ENCODE results near the gene PICK1.

The PICK1 gene

GRCh38 chr22:38056969-38057891 lies at the start of gene PICK1:
TSS of gene PICK1 (plus strand) at chr22:38057404. CDS start at chr22:38057810, 406 bp downstream.
- DNase-seq, result no peak

- DNase-seq, result no peak
Measured at GRCh38 chr22:38009000-38009806, 48.0 kb upstream of the PICK1 start.

DNA sequence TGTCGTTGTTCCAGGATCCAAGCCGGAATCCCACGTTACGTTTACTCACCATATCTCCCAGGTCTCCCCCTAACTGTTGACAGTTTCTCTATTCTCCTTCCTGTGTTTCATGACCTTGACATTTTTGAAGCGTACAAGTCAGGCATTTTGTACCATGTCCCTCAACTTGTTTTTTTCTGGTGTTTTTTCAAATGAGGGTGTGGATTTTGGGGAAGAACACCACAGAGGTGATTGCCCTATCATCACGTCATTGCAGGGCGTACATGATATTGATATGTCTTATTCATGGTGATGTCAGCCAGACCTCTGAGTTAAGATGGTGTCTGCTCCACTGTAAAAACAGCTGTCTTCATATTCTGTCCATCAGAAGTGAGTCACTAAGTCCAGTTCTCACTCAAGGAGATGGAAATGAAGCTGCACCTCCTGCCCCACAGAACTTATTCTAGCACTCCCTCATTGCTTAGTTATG lies 44.6 kb upstream of the PICK1 start:
- no peak for DNase-seq

- no peak for DNase-seq
Measured at GRCh38 chr22:38014083-38014482, 43.1 kb upstream of the PICK1 start.

DNA sequence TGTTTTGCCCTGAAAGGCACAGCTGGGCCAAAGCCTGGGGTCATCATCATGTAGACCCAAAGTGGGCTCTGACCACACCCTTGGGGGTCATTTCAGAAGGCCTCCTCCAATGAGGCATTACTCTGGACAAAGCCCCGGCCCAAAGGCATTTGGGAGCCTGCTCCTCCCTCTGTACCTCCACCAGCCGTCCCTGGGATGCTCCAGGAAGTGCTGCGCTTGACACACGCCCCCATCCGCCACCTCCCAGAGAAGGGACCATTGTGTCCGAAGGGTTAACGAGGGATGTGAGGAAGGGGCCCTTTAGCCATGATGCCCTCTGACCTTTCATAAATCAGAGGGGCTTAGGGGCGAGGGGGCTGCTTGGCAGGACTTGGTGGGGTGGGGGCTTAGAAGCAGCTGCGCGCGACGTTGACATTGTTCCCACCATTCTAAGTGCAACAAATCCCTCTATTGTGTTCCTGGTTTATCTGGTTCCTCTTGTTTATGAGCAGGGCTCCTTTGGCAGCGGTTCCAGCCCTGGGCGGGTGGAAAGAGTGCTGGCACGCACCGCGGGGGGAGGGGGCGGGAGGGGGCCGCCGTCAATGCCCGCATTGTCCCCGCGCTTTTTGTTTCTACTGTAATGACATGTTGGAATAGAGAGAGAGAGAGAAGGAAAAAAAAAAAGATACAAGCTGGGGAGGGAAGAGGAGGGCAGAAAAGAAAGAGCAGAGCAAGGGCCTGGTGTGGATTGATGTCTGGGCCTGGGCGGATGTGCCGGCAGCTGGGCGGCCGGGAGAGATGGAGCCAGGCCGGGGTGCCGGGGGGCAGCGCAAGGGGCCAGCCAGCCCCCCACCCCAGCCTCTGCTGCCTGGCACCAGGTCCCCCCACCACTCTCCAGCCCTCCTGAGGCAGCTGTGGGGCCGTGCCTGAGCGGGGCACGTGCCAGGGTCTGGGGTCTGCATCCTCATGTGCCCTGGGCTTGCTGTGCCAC lies 40.7 kb upstream of the PICK1 start:
- no peak for DNase-seq

GRCh38 chr22:38017272-38017920 lies 39.8 kb upstream of the PICK1 start:
- no peak for DNase-seq

GRCh38 chr22:38017939-38018885 lies 39.0 kb upstream of the PICK1 start:
- DNase-seq, result no peak

DNA sequence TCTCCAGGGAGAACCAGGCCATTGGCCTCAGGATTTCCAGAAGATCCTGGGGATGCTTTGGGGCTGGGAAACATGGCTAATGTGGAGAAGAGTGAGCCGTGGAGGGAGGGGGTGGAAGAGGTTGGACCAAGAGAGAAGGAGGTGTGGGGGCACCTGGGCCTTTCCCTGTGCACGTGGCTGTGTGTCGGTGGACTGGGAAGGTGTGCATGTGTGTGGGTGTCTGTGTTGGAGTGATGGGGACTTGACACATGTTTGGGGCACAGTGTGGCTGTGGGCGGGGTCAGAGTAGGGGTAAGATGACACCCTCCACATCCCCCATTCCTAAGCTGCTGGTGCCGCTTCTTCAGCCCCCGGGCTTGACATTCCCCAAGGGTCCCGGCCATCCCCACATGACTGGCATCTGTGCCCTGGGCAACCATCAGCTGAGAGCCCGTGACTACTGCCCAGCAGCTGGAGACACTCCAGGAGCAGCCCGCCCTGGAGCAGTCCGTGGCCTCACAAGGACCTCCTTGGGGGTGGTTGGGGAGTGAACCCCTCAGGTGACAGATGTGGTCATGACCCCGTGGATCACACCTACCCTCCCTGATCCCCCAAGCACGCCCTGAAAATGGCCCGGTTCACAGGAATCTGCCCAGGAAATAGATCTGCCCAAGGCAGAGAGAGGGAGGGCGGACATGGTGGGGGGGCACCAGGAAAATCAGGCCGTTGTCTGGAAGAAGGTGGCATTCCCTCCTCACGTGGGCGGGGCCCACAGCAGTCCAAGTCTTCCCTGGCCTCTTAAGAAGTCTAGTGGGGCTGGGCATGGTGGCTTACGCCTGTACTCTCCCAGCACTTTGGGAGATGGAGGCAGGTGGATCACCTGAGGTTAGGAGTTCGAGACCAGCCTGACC lies 38.0 kb upstream of the PICK1 start:
- DNase-seq, result no peak

DNA sequence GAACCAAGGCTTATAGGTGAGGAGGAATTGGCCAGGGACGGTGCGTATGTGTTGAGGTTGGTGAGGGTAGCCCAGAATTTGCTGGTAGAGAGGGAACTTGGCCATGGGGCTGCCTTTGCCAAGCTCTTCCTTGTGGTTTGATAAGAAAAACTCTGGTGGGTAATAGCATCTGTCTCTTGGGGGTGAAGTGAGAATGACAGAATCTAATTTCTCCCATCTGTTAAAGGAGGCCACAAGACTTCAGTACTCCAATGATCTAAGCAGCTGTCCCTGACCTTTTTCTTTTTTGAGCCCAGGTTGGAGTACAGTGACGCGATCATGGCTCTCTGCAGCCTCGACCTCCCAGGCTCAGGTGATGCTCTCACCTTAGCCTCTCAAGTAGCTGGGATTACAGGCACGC lies 36.0 kb upstream of the PICK1 start:
- DNase-seq, result no peak

DNA sequence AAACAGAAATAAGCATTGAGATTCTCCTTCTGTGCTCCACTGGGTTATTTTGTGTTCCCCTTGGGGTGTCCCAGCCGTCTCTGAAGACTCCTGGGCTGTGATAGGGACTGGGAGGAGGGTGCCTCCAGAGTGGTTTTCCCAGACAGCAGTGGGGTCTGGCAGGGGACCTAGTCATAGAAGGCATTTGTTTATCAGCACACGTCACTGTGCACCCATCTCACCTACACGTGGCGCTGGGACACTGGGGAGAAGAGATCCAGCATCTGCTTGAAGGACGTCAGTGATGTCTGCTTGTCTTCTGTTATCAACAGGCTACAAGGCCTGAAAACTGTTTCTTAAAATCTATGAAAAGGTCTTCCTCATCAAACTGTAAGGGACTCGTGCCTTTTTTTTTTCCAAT lies 34.2 kb upstream of the PICK1 start:
- DNase-seq, result no peak

GRCh38 chr22:38025514-38025913 lies 31.7 kb upstream of the PICK1 start:
- no peak for DNase-seq

DNA sequence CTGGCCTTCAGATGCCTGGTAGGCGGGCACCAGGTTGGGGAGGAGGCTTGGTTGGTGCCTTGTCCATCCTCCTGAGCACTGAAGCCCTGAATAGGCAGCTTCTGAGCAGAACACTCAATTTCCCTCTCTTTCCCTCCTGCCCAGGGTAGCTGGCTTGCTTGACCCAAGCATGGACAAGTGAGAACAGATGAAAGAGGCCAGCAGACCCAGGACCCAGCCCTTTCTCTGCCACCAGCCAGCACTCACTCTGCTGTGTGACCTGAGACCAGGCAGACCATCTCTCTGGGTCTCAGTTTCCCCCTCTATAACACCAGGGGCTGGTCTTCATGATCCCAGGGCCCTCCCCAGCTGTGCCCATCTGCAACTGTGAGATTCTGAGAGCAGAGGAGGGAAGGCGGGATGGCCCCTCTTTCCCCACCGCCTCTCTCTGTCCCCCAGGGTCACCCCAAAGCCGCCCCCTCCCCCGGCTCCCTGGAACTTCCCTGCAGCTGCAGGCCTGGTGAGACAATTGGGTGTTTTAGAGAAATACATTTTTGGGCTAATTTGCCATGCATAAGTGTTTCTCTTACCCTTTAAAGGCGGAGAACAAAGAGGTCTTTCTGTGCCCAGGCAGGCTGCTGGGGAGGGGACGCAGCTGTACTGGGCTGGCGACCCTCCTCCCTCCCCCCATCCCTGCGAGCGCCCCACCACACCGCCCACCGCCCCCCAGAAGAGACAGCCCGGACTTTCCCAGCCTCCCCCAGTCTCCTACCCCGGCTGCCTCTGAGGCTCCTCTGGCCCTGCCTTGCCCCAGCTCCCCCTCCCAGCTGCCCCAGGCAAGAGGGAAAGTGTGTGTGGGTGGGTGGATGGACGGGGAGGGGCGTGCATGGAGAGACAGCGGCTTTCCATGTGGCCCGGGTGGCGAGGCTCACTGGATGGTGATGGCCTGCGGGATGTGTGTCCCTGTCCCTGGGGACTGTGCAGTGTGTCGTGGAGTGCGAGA lies 30.8 kb upstream of the PICK1 start:
- no peak for DNase-seq

GRCh38 chr22:38027487-38027886 lies 29.7 kb upstream of the PICK1 start:
- DNase-seq, result no peak

DNA sequence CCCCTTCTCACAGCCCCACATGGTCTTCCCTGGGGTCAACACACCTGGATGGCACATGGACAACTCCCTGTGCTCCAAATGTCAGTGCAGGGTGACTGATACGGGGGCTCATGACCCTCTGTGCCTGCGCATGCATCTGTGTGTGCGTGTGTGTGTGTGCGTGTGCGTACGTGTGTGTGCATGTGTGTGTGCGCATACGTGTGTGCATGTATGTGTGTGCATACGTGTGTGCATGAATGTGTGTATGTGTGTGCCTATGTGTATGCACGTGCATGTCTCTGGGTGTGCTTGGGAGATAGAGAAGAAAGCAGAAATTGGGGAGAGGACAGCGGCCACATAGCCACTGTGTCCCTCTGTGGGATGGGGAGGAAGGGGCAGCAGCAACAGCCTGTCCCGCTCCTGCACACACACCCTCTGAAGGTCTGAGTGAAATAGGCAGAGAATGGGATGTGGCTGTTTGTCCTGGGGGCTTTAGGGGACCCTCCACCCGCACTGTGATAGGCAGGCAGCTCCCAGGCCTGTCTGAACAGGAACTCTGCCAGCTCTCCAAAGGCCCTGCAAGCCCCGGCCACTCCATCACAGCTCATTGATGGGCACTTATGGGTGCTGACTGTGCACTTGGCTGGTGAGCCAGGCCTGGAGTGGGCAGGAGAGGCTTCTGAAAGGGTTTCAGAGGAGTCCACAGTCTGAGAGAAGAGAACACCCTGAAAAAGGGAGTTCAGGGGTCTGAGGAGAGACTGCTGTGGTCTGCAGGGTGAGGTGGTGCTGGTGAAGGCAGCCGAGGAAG lies 28.7 kb upstream of the PICK1 start:
- DNase-seq, result no peak

- DNase-seq, result no peak
Measured at GRCh38 chr22:38029370-38029769, 27.8 kb upstream of the PICK1 start.

DNA sequence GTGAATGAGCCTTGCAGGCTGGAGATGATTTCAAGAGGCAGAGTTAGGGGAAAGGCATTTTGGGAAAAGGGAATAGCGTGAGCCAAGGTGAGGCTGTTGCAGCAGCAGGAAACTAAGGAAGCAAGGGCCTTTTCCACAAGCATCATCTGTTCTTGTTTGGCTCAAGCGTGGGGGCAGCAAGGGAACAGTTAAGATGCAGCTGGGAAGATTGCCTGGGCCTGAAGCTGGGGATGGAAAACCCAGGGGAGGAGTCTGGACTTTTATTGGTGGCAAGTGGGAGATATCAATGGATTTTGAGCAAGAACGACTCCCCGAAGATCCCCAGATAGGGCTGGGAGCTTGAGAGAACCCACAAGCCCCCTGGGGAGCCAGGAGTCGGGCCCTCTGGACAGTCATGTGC lies 27.3 kb upstream of the PICK1 start:
- DNase-seq, result no peak

- no peak for DNase-seq
Measured at GRCh38 chr22:38030311-38031133, 26.7 kb upstream of the PICK1 start.
